Mucosa of descending colon (tissue), 3 donors: Measurements from ENCODE around the gene ANKS4B. TPM values are rescaled to one million over a fixed set of nuclear protein-coding genes. Genes with fewer than 3 reads are reported as not detected.
A peak's percentile ranks its signal among the peaks of the same experiment; 100 is the strongest.

Source experiments
- ATAC-seq: fragments of 200-7000 bp; cut with Tn5 transposase; one replicate; pipeline ENCODE4 v1.9.1; 2020; ENCODE audit warnings: mild to moderate bottlenecking, moderate library complexity
- DNase-seq, 3 donors: peaks; one replicate each; pipeline ENCODE4 v3.0.0-alpha.2; 2020
- H3K36me3 ChIP-seq: fragments of 200-600 bp; one replicate; pipeline ENCODE4 v1.8.0; 2021; ENCODE audit warnings: low read depth, mild to moderate bottlenecking
- H3K4me1 ChIP-seq: fragments of 200-600 bp; one replicate; pipeline ENCODE4 v1.8.0; 2021; ENCODE audit warnings: low read depth, mild to moderate bottlenecking
- H3K4me3 ChIP-seq: fragments of 200-600 bp; one replicate; pipeline ENCODE4 v1.8.0; 2021; ENCODE audit warnings: mild to moderate bottlenecking
- H3K9me3 ChIP-seq: fragments of 200-600 bp; one replicate; pipeline ENCODE4 v1.8.0; 2021; ENCODE audit warnings: mild to moderate bottlenecking
- intact Hi-C, 2 donors: fragments of 100-400 bp; cut with DNase I in 1 of 2; cut with micrococcal nuclease in 1 of 2; formaldehyde crosslinking; loops; one replicate each; pipeline versions ENCODE4 v1.11.0 to v1.11.1; 2022; cut with DNase I, micrococcal nuclease
- total RNA-seq, 3 donors: library from RNA; stranded (reverse); fragmentation: NEBNext Ultra II Directional in 2 of 3; extraction: Animal tissue kit (Norgen Biotek cat#: 25700) in 2 of 3; gene quantifications; one replicate each; pipeline versions ENCODE4 v1.2.1 to v1.2.4, GENCODE V29; 2021 to 2023
- TF ChIP-seq, protein P1 (sequence below): fragments of 200-600 bp; IDR thresholded peaks from one replicate; pipeline ENCODE4 v1.8.0; 2022; ENCODE audit warnings: antibody characterized with exemption, mild to moderate bottlenecking
- donor health status: DM: no; HTN: no; CAD: no; lungs with moderate emphysema.
- donor health status: DM: no; HTN: no; CAD: no.
- donor health status: DM: no; HTN: yes; CAD: no.

ANKS4B gene
- total RNA-seq, 3 donors from 2014 or later, result 20.9 to 55.3 (median 46.2) TPM

DNA sequence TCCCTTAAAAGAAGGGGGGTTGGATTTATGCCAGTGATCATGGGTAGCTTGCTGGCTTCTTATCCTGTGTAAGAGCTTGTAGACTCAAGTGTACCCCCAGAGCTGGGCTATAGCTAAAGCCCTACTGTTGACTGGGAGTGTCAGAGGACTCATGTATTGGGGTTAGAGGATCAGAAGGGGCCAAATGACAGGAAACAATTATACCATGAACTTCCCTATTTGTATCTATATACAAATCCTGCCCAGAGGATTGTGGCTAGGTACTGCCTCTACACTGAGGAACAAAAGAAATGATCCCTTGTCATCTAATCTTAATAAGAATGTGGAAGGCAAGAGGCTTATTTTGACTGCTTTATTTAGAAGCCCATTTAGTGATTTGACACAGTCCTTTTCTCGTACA, 36.4 kb upstream of the ANKS4B start:
- DNase-seq, result no peak
- Histone ChIP-seq H3K4me3 (no peak overlapping the region), H3K4me1 (peaks cover 8% of the 10 kb centered on the region), H3K36me3 (no peaks in the 10 kb centered on the region), H3K9me3 (no peaks in the 10 kb centered on the region)
- intact Hi-C loops, result no loop called here
- ATAC-seq, result no peak
- TF ChIP-seq, protein P1, sequence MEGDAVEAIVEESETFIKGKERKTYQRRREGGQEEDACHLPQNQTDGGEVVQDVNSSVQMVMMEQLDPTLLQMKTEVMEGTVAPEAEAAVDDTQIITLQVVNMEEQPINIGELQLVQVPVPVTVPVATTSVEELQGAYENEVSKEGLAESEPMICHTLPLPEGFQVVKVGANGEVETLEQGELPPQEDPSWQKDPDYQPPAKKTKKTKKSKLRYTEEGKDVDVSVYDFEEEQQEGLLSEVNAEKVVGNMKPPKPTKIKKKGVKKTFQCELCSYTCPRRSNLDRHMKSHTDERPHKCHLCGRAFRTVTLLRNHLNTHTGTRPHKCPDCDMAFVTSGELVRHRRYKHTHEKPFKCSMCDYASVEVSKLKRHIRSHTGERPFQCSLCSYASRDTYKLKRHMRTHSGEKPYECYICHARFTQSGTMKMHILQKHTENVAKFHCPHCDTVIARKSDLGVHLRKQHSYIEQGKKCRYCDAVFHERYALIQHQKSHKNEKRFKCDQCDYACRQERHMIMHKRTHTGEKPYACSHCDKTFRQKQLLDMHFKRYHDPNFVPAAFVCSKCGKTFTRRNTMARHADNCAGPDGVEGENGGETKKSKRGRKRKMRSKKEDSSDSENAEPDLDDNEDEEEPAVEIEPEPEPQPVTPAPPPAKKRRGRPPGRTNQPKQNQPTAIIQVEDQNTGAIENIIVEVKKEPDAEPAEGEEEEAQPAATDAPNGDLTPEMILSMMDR, result no peak

DNA sequence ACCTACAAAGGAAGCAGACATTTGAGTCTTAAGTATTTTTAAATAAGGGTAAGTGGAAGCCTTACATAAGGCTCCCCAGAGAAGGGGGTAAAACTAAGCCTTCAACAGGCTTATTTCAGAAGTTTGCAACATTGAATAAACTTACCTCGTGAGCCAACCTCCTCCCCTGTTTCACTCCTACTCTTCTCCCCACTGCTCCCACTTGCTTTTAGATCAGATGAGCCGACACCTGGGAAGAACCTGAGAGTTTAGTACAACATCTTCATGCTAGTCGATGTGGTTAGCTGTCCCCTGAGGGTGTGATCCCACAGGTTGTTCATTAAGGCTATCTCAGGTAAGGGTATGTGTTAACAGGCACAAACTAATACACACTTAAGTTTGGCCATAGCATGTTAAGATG, 35.9 kb upstream of the ANKS4B start:
- no peak for ATAC-seq
- intact Hi-C loops, result no loop called here
- no peaks in the 10 kb centered on the region for H3K9me3 ChIP-seq

DNA sequence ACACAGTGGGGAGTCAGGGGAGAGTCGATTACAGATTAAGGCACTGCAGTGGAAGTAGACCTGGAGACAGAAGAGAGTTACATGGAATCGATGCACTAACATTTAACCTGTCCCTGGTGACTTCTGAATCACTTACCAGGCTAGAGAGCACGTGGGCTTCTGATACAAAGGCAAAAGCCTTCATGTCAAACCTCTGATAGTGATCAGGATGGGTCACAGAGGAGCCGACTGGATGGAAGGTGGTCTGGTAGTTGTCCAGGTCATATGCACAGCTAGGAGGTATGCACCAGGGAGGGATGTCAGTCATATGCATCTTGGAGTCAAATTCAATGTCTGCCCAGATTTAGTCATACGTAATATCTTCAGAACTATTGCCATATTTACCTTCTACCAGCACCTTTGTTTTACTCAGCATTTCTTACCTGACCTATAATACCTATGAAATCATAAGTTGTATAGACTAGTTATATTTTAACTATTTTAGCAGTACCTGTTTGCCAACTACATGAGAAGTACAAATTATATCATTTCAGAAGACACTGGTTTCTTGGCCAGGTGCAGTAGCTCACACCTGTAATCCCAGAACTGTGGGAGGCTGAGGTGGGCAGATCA, 33.8 kb upstream of the ANKS4B start:
- no peak for DNase-seq
- Histone ChIP-seq H3K9me3 (no peaks in the 10 kb centered on the region), H3K4me3 (no peak overlapping the region), H3K4me1 (peaks cover 8% of the 10 kb centered on the region), H3K36me3 (no peaks in the 10 kb centered on the region)
- intact Hi-C loops, result no loop called here
- TF ChIP-seq, protein P1, result no peak
- ATAC-seq, result peak; percentile 90

More for the DNA sequence above, 35.9 kb upstream of the ANKS4B start:
- H3K4me1 ChIP-seq, result peaks cover 8% of the 10 kb centered on the region
- DNase-seq, result no peak
- no peaks in the 10 kb centered on the region for H3K36me3 ChIP-seq
- no peak overlapping the region for H3K4me3 ChIP-seq
- TF ChIP-seq, protein P1, result no peak

DNA sequence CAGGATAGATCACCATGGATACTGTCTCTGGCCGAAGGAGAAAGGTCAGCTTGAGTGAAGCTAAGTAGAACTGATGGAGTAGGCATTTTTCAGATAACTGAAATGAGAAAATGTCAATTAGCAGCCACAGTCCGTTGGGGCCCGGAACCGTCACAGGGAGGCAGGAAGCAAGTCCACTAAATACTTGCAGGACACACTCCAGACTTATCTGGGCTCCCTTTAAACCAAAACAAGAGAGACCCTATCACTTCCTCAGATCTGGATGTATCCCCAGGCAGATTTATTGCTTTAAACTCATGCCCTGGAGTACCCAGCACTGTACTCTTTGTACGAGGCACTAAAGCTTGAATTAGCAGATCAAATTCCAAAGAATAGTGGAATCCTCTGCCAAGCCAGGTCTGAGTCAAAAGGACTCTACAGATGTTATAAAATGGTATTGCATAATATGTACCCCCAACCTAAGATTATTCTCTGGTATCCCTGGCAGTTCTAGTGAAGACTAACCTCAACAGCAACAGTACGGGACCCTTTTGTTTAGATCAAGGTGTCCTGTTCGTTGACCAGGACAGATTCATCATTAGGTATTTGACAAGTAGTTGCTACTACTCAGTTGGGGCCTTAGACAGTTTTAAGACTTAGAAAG, 30.2 kb upstream of the ANKS4B start:
- Histone ChIP-seq H3K9me3 (no peaks in the 10 kb centered on the region), H3K4me1 (peaks cover 8% of the 10 kb centered on the region), H3K4me3 (no peak overlapping the region), H3K36me3 (no peaks in the 10 kb centered on the region)
- ATAC-seq (peak; percentile 62), DNase-seq (no peak)
- intact Hi-C loops, result no loop called here
- TF ChIP-seq, protein P1, result no peak

DNA sequence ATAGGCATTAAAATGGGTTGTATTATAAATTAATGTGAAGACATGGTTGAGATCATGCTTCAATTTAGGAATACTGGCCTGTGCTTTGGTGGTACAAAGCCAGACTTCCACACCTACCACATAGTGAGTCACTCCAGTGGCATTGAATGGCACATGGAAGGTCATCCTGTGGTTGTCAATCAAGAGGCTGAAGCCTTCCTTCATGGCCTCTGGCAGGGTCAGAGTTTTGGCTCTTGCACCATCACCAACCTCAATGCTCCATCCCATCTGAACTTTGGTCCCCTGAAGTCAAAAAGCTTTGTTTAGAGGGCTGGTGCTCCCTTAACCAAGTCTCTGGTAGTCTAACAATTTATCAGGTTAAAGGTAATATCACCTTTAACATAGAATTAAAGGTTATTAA, 28.2 kb upstream of the ANKS4B start:
- DNase-seq (no peak), ATAC-seq (no peak)
- TF ChIP-seq, protein P1, result no peak
- intact Hi-C loops, result no loop called here
- Histone ChIP-seq H3K9me3 (no peaks in the 10 kb centered on the region), H3K4me3 (no peak overlapping the region), H3K4me1 (peaks cover 2% of the 10 kb centered on the region), H3K36me3 (no peaks in the 10 kb centered on the region)
